Panc1 (cell line): ENCODE measurements around the gene RNF41. TPM values are rescaled to one million over a fixed set of nuclear protein-coding genes. Genes with fewer than 3 reads are reported as not detected.
"Not testable (repeated sequence)": the region's sequence is repeated elsewhere in the genome, so short reads cannot be mapped to it uniquely, and the experiment has no call there.

ENCODE experiments used
- ATAC-seq: fragments of 200-7000 bp; cut with Tn5 transposase; 2 replicates; pipeline ENCODE4 v1.9.1; 2020; ENCODE audit warnings: mild to moderate bottlenecking, moderate library complexity
- BruUV-seq: library from RNA; stranded (reverse); fragments of 400-500 nt; replicated peaks from 2 replicates; lab custom pipeline; 2021; lab: Mats Ljungman, UMichigan
- CTCF ChIA-PET: fragments of 300-600 bp; sonication (Branson Sonifier 250); formaldehyde crosslinking; loops from one replicate; lab custom pipeline; 2022; ENCODE audit warnings: antibody characterized with exemption; lab: Charles Lee
- POLR2A ChIA-PET: fragments of 300-600 bp; sonication (Branson Sonifier 250); formaldehyde crosslinking; loops from one replicate; lab custom pipeline; 2022; ENCODE audit warnings: antibody characterized with exemption; lab: Charles Lee
- DNase-seq: peaks from one replicate; pipeline ENCODE4 v3.0.0-alpha.2; 2010; ENCODE audit warnings: low read depth, low spot score
- H3K27ac ChIP-seq: 2 replicates; pipeline ENCODE4 v1.5.1; 2011; ENCODE audit warnings: mild to moderate bottlenecking, low read length, inconsistent platforms
- H3K27me3 ChIP-seq: fragments of 200-500 bp; sonication (Bioruptor generic); 2 replicates; pipeline ENCODE4 v1.6.0; 2014; ENCODE audit warnings: low read length, inconsistent platforms; ENCODE audit not compliant: control insufficient read depth, insufficient read depth
- H3K36me3 ChIP-seq: fragments of 200-500 bp; sonication (Bioruptor generic); 2 replicates; pipeline ENCODE4 v1.5.1; 2014; ENCODE audit warnings: inconsistent platforms, mild to moderate bottlenecking, low read length, moderate library complexity; ENCODE audit not compliant: control insufficient read depth, insufficient read depth
- H3K4me1 ChIP-seq: 2 replicates; pipeline ENCODE4 v1.5.1; 2011; ENCODE audit warnings: inconsistent platforms, mild to moderate bottlenecking, low read length, moderate library complexity; ENCODE audit not compliant: control insufficient read depth, insufficient read depth
- H3K4me3 ChIP-seq, 2 experiments: 2 replicates each; pipeline ENCODE4 v1.5.1; 2011 to 2012; ENCODE audit warnings: low read depth in 2 of 2, low read length in 2 of 2, mild to moderate bottlenecking in 2 of 2, inconsistent platforms in 1 of 2, moderate library complexity in 1 of 2
- H3K9me3 ChIP-seq: fragments of 200-500 bp; sonication (Bioruptor generic); 2 replicates; pipeline ENCODE4 v1.5.1; 2014; ENCODE audit warnings: low read depth, mild to moderate bottlenecking, inconsistent platforms, low read length, moderate library complexity; ENCODE audit not compliant: control insufficient read depth, insufficient read depth
- CTCF ChIP-seq: fragments of 450-650 bp; IDR thresholded peaks from 2 replicates; pipeline ENCODE4 v1.5.1; 2017; ENCODE audit warnings: mild to moderate bottlenecking
- POLR2AphosphoS5 ChIP-seq: IDR thresholded peaks from 2 replicates; pipeline ENCODE4 v1.6.1; 2012; ENCODE audit warnings: mild to moderate bottlenecking, low read depth, low read length, moderate library complexity
- REST ChIP-seq, 2 experiments: IDR thresholded peaks; 2 replicates each; pipeline ENCODE4 v1.6.1; 2011 to 2012; ENCODE audit warnings: low read depth in 2 of 2, control low read depth in 1 of 2, low read length in 1 of 2, mild to moderate bottlenecking in 1 of 2, moderate library complexity in 1 of 2; ENCODE audit not compliant: insufficient read depth in 1 of 2
- SIN3A ChIP-seq: IDR thresholded peaks from 2 replicates; pipeline ENCODE4 v1.6.1; 2012; ENCODE audit warnings: low read depth, mild to moderate bottlenecking, low read length, moderate library complexity, borderline replicate concordance; ENCODE audit not compliant: insufficient read depth
- TCF7L2 ChIP-seq: IDR thresholded peaks from 2 replicates; pipeline ENCODE4 v1.6.1; 2011; ENCODE audit warnings: mild to moderate bottlenecking, low read depth, low read length, inconsistent platforms
- in situ Hi-C: cut with HindIII; loops from 2 replicates; pipeline ENCODE4 v1.10.0; 2016; ENCODE audit warnings: low sequenced_read_pairs, low pct_unique_long_range_greater_than_20kb
- intact Hi-C: fragments of 100-400 bp; cut with micrococcal nuclease; formaldehyde crosslinking; loops from one replicate; pipeline ENCODE4 v1.10.0; 2022; ENCODE audit not compliant: unreplicated experiment
- total RNA-seq: library from RNA; stranded (reverse); gene quantifications from one replicate; pipeline ENCODE4 v1.2.1, GENCODE V29; 2021; ENCODE audit not compliant: unreplicated experiment

RNF41 gene
- total RNA-seq, 1 experiment from 2014 or later = 35.3 TPM

- ATAC-seq, BruUV-seq, POLR2A ChIA-PET, in situ Hi-C loops, H3K27ac ChIP-seq, intact Hi-C loops, H3K4me1 ChIP-seq, H3K4me3 ChIP-seq, H3K9me3 ChIP-seq, DNase-seq, H3K27me3 ChIP-seq, H3K36me3 ChIP-seq: not testable (repeated sequence)
- TF ChIP-seq CTCF = peak; percentile 62
- CTCF ChIA-PET = interaction anchor here (0.6 to 0.7 kb wide), 2 partner anchors 359 to 548 kb away, joined by 3 to 10 read pairs; no protein-coding TSS in a partner anchor
These were observed 41.2 kb upstream of the RNF41 start for GRCh38 chr12:56262955-56263354.

- intact Hi-C loops = no loop called here
- ChIA-PET POLR2A (no interaction called here), CTCF (interaction anchor here (0.5 kb wide), 1 partner anchor 40 kb away, joined by 3 read pairs; no protein-coding TSS in a partner anchor)
- no peaks in the 10 kb centered on the region for H3K27me3 ChIP-seq
- no peak overlapping the region for H3K4me3 ChIP-seq
- ATAC-seq (no peak), DNase-seq (peak; percentile 75)
- no peak overlapping the region for H3K27ac ChIP-seq
- in situ Hi-C loops = no loop called here
- TF ChIP-seq CTCF = no peak
- TF ChIP-seq REST (IDR thresholded peaks at IDR 0.05; ENCODE audit: insufficient read depth in 1 of 2, low read depth in 2 of 2, low read length in 1 of 2) = no peak
- TF ChIP-seq SIN3A = no peak
- no peak for TF ChIP-seq TCF7L2
- TF ChIP-seq POLR2AphosphoS5 = no peak
- H3K4me1 ChIP-seq = peaks cover 13% of the 10 kb centered on the region
- peaks cover 3% of the 10 kb centered on the region; the same call in 1 of the 2 replicates for H3K36me3 ChIP-seq
- no TSS peak for BruUV-seq
- H3K9me3 ChIP-seq = no peaks in the 10 kb centered on the region
These were observed 39.9 kb upstream of the RNF41 start for GRCh38 chr12:56261503-56262232.
